NCI-H1105 (cell line): ENCODE data around the gene FPGS.

ENCODE experiments used
- DNase-seq: peaks from one replicate; lab custom pipeline; 2025; lab: John Stamatoyannopoulos, UW

FPGS gene

DNA sequence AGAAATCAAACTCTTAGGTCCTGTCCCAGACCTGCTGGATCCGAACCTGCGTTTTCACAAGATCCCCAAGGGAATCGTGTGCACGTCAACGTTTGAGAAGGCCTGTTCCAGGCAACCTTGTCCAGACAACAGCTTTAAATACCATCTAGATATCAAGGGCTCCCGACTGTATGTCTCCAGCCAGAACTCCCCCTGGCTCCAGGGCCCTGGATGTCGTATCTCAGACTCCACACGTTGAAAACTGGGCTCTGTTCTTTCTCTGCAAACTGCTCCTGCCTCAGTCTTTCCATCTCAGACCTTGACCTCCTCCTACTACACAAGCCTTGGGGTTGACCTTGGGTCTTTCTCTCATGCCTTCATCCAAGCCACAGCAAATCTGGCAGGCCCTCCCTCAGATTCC is 57.6 kb downstream of the FPGS start:
- DNase-seq, result no peak

- no peak for DNase-seq
Measured at GRCh38 chr9:127860779-127861178, 58.1 kb downstream of the FPGS start.

DNA sequence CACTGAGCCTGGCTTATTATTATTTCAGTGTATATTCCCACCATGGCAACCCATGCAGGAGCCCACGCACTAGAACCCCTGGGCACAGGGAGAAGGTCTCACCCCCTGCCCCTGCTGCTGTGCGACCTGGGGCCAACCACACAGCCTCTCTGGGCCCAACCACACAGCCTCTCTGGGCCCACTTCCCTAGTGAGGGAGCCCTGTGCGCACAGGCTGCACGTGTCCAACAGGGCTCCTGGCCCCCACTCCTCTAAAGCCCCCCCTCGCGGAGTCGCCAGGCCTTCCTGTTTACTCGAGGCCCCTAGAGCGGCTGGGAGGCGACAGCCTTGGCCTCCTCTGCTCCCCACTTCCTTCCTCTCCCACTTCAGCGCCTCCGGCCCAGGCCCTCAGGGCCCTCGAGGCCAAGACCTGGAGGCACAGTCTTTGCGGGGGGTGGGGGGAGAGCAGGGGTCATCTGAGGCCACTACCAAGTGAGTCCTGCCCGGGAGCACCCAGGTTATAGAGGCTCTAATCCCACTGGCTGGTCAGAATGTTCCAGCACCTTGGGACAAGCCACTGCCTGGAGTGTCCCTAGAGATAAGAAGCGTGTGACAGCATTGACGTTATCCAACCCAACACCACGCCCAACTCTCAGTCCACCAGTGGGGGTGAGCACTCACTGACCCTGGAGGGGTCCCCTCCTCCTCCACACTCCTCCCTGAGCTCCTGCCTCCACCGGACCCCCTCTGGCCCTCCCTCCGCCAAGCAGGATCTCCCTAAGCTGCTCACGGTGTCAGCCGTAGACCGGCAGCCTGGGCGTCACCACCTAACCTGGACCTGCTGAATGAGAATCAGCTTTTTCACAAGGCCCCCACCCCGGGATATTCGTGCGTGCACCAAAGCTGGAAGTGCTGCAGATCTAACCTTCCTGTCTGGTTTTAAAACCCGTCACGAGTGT is 59.7 kb downstream of the FPGS start:
- DNase-seq, result no peak

- DNase-seq, result no peak
Measured at GRCh38 chr9:127863191-127863621, 60.5 kb downstream of the FPGS start.
